ENCODE measurements around the gene SIPA1. TPM values are rescaled to one million over a fixed set of nuclear protein-coding genes. Genes with fewer than 3 reads are reported as not detected.

Gene SIPA1
- total RNA-seq, 1 donor: 21.7 TPM

DNA sequence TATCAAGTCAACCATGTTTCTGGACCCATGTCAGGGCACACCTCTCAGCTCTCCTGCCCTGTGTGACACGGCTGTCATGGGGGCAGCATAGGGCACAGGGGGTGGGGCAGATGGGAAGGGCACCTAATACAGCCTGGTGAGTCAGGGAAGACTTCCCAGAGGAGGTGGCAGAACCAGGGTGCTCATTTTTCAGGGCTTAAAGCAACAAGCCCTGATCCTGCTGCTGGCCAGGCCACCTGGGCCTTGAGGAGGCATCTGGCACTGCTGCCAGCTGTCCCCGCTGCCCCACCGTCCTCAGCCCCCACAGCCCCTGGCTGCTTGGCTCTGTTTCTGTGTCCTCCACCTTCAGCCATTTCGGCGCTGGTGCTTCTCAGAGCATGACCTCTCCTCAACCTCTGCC, 28.2 kb upstream of the SIPA1 start:
- TF ChIP-seq, protein P1, sequence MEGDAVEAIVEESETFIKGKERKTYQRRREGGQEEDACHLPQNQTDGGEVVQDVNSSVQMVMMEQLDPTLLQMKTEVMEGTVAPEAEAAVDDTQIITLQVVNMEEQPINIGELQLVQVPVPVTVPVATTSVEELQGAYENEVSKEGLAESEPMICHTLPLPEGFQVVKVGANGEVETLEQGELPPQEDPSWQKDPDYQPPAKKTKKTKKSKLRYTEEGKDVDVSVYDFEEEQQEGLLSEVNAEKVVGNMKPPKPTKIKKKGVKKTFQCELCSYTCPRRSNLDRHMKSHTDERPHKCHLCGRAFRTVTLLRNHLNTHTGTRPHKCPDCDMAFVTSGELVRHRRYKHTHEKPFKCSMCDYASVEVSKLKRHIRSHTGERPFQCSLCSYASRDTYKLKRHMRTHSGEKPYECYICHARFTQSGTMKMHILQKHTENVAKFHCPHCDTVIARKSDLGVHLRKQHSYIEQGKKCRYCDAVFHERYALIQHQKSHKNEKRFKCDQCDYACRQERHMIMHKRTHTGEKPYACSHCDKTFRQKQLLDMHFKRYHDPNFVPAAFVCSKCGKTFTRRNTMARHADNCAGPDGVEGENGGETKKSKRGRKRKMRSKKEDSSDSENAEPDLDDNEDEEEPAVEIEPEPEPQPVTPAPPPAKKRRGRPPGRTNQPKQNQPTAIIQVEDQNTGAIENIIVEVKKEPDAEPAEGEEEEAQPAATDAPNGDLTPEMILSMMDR (IDR thresholded peaks at IDR 0.05; ENCODE audit: insufficient read depth, low read length): no peak
- DNase-seq (ENCODE audit: low read depth): no peak
- no peak overlapping the region for H3K4me3 ChIP-seq (ENCODE audit: low read depth, low read length)

DNA sequence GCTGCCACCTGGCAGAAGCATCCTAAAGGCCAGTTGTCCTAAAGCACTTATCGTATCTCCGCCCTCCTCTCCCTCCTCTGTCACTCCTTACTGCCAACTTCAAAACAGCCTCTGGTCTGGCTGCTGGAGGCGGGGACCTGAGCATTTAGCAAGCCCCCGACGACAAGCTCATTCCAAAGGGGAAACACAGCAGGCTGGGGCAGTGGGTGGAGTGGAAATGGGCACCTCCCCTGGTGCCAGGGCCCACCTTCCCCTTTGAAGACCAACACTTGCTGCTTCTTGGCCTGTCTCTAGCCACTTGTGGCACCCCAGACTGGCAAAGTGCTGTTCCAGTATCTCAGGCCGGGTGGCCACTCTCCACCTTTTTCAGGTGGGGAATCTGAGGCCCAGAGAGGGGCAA, 27.5 kb upstream of the SIPA1 start:
- no peak overlapping the region for H3K4me3 ChIP-seq (ENCODE audit: low read depth, low read length)
- no peak for DNase-seq (ENCODE audit: low read depth)
- TF ChIP-seq, protein P1 (IDR thresholded peaks at IDR 0.05; ENCODE audit: insufficient read depth, low read length): no peak

DNA sequence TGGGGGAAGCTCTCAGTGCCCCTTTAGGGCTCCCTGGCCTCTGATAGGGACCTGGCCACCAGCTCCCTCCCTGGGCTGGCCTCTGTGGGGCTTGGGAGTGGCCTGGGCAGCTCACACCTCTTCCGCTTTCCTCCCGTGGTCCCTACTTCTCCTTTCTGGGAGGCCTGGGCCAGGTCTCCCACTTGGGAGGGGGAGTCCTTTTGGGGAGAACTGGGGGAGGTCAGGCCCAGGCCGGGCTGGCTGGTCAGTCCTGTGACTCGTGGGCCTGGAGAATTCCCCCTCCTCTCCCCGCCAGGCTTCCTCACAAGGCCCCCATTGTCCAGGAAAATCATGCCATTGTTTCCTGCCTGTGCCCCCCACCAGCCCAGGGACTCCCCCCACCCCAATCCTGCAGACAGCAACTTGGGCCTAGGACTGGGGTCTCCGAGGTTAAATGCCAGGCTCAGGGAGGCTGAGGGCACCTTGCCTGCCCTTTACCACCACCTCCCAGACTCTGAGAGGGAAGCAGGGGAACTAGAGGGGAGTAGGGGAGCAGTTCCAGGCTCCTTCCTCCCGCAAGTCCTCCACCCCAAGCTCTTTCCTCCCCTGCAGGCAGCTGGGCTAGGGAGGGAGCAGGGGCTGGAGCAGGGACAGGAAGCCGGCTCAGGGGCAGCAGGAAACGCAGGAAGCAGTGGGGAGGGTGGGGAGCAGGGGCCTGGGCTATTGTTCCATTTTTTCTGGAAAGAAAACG, 26.7 kb upstream of the SIPA1 start:
- no peak for DNase-seq (ENCODE audit: low read depth)
- TF ChIP-seq, protein P1 (IDR thresholded peaks at IDR 0.05; ENCODE audit: insufficient read depth, low read length): no peak
- peak overlapping the region; percentile 95 for H3K4me3 ChIP-seq (ENCODE audit: low read depth, low read length)

DNA sequence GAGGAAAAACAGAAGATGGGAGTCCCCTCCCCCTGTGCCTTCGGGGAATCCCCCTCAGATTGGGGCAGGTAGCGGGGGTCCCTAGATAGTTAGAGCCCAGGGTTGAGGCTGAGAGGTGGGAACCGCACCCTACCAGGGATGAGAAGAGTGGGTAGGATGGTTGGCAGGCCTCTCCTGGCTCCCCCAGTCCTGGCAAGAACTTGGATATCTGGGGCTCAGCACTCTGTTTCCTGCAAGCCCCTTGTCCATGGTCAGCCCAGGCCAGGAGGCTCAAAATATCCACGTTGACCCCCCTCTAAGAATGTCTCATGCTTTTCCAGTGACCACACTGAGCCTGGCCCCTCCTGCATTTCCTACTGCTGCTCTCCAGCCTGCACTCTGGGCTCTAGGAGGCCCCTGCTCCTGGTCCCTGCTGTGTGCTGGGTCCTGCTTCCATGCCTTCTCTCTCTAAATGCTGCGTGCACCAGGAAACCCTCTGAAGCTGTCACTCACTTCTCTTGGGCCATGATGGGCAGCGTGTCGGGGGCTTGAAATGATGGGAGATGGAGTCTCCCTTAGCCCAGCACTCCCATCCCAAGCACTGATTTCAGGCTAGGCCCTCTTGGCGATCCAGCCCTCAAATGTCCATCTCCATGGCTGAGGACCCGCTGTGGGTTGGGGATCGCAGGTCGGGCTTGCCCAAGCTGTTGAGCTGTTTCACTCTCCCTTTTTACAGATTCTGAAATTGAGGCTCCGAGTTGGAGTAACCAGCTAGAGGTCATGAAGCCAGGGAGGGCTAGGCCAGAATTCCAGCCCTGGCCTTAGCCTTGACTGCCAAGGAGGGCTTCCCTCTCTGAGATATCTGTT, 25.9 kb upstream of the SIPA1 start:
- peak overlapping the region; percentile 95 for H3K4me3 ChIP-seq (ENCODE audit: low read depth, low read length)
- no peak for DNase-seq (ENCODE audit: low read depth)
- TF ChIP-seq, protein P1 (IDR thresholded peaks at IDR 0.05; ENCODE audit: insufficient read depth, low read length): no peak

DNA sequence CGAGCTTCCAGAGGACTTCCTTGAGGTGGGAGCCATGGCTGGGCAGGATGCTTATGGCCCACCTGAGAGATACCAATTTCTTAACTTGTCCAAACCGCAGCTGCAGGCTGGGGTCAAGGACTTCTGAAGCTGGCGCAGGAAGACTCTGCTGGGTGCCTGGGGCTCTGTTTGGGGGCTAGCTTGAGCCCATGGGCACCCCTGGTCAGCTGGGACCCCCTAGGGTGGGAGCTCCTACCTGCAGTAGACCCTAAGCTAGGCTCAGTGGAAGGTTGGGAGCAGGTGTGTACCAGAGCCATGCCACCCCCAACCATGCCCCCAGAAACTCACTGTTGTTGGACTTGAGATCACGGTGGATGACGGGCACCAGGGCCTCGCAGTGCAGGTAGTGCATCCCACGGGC, 25.2 kb upstream of the SIPA1 start:
- TF ChIP-seq, protein P1 (IDR thresholded peaks at IDR 0.05; ENCODE audit: insufficient read depth, low read length): no peak
- DNase-seq (ENCODE audit: low read depth): no peak
- peak overlapping the region; percentile 95 for H3K4me3 ChIP-seq (ENCODE audit: low read depth, low read length)

DNA sequence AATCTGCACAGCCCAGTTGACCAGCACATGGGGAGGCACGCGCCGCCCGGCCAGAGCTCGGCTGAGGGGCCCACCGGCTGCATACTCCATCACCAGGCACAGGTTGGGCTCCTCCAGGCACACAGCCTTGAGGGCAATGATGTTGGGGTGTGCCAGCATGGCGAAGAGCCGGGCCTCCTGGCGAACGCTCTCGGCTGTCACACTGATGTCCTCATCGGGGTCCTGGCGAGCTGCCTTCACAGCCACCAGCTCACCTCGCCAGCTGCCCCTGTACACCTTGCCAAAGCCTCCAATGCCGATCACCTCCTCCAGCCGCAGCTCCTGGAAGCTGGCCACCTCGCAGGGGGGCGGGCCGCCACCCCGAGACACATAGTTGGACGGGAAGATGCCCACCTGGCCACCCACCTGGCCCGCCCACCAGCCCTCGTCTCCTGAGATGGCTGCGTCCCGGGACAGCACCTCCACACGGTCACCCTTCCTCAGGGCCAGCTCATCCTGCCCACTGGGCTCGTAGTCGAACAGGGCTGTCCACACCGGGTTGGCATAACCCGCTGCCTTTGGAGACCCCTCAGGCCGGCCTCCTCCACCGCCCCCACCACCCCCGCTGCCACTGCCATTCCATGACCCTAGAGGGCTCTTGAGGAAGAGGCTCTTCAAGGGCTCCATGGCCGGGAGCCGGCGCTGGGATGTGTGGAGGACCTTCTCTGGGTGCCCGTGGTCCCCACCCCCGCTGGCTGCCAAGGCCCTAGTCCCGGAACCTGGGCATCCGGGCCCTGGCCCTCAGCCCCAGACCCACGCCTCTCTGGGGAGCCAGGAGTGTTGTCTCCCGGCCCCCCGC, 24.6 kb upstream of the SIPA1 start:
- DNase-seq (ENCODE audit: low read depth): no peak
- H3K4me3 ChIP-seq (ENCODE audit: low read depth, low read length): peak overlapping the region; percentile 95

More for the DNA sequence above, 24.6 kb upstream of the SIPA1 start:
- TF ChIP-seq, protein P1 (IDR thresholded peaks at IDR 0.05; ENCODE audit: insufficient read depth, low read length): no peak

Data from fibroblast of the aortic adventitia (primary cell).